SK-N-SH treated with all-trans-retinoic acid at 6 μM for 48 hours (cell line): Measurements from ENCODE around the gene EAF1.
"Not testable (repeated sequence)": the region's sequence is repeated elsewhere in the genome, so short reads cannot be mapped to it uniquely, and the experiment has no call there.

Experiments used
- ATAC-seq: fragments of 200-7000 bp; cut with Tn5 transposase; 3 replicates; pipeline ENCODE4 v1.9.1; 2020; ENCODE audit warnings: mild to moderate bottlenecking, moderate library complexity
- ARNTL ChIP-seq: fragments of 450-650 bp; formaldehyde crosslinking; IDR thresholded peaks from 2 replicates; pipeline ENCODE4 v1.5.0; 2020; ENCODE audit warnings: low read depth, mild to moderate bottlenecking, moderate library complexity, borderline replicate concordance
- BACH2 ChIP-seq: fragments of 250-450 bp; sonication (Bioruptor Pico); IDR thresholded peaks from 2 replicates; pipeline ENCODE4 v1.9.0; 2021; ENCODE audit warnings: mild to moderate bottlenecking, borderline replicate concordance
- CSDC2 ChIP-seq: fragments of 250-450 bp; sonication (Bioruptor Pico); IDR thresholded peaks from 2 replicates; pipeline ENCODE4 v1.5.0; 2020; ENCODE audit warnings: mild to moderate bottlenecking, moderate library complexity
- CSRNP3 ChIP-seq: fragments of 250-450 bp; sonication (Bioruptor Pico); IDR thresholded peaks from 2 replicates; pipeline ENCODE4 v1.5.1; 2021; ENCODE audit warnings: mild to moderate bottlenecking, moderate library complexity
- ISL1 ChIP-seq: fragments of 250-450 bp; sonication (Bioruptor Pico); IDR thresholded peaks from 2 replicates; pipeline ENCODE4 v2.1.2; 2022; ENCODE audit warnings: mild to moderate bottlenecking, moderate library complexity
- OSR1 ChIP-seq: fragments of 250-450 bp; sonication (Bioruptor Pico); IDR thresholded peaks from 2 replicates; pipeline ENCODE4 v1.8.0; 2022; ENCODE audit warnings: moderate library complexity, mild to moderate bottlenecking, inconsistent platforms
- PATZ1 ChIP-seq: fragments of 250-450 bp; sonication (Bioruptor Pico); IDR thresholded peaks from 2 replicates; pipeline ENCODE4 v1.8.0; 2020; ENCODE audit warnings: mild to moderate bottlenecking, moderate library complexity, borderline replicate concordance
- POU6F1 ChIP-seq: fragments of 250-450 bp; sonication (Bioruptor Pico); IDR thresholded peaks from 2 replicates; pipeline ENCODE4 v1.8.0; 2021; ENCODE audit warnings: low read depth, mild to moderate bottlenecking, moderate library complexity, borderline replicate concordance
- PPARA ChIP-seq: fragments of 250-450 bp; sonication (Bioruptor Pico); IDR thresholded peaks from 2 replicates; pipeline ENCODE4 v1.5.0; 2020; ENCODE audit warnings: mild to moderate bottlenecking, borderline replicate concordance
- RARB ChIP-seq: fragments of 250-450 bp; sonication (Bioruptor Pico); IDR thresholded peaks from 2 replicates; pipeline ENCODE4 v1.8.0; 2021; ENCODE audit warnings: mild to moderate bottlenecking, moderate library complexity
- SNAI2 ChIP-seq: fragments of 250-450 bp; sonication (Bioruptor Pico); IDR thresholded peaks from 2 replicates; pipeline ENCODE4 v1.5.0; 2020; ENCODE audit warnings: mild to moderate bottlenecking, moderate library complexity
- TCF4 ChIP-seq: fragments of 250-450 bp; sonication (Bioruptor Pico); IDR thresholded peaks from 2 replicates; pipeline ENCODE4 v1.8.0; 2021; ENCODE audit warnings: mild to moderate bottlenecking, moderate library complexity, borderline replicate concordance
- TOX ChIP-seq: fragments of 250-450 bp; sonication (Bioruptor Pico); IDR thresholded peaks from 2 replicates; pipeline ENCODE4 v1.8.0; 2021; ENCODE audit warnings: mild to moderate bottlenecking, moderate library complexity, borderline replicate concordance
- TSHZ2 ChIP-seq: fragments of 250-450 bp; sonication (Bioruptor Pico); IDR thresholded peaks from 2 replicates; pipeline ENCODE4 v1.5.0; 2020; ENCODE audit warnings: mild to moderate bottlenecking, moderate library complexity
- ZC3H10 ChIP-seq: fragments of 250-450 bp; sonication (Bioruptor Pico); IDR thresholded peaks from 2 replicates; pipeline ENCODE4 v1.5.1; 2021; ENCODE audit warnings: mild to moderate bottlenecking, moderate library complexity
- ZFP3 ChIP-seq: fragments of 250-450 bp; sonication (Bioruptor Pico); IDR thresholded peaks from 2 replicates; pipeline ENCODE4 v1.5.0; 2020; ENCODE audit warnings: mild to moderate bottlenecking, moderate library complexity
- ZFP30 ChIP-seq: fragments of 450-650 bp; formaldehyde crosslinking; IDR thresholded peaks from 2 replicates; pipeline ENCODE4 v1.5.0; 2022; ENCODE audit warnings: mild to moderate bottlenecking, moderate library complexity

Gene EAF1

GRCh38 chr3:15387735-15388134 is 39.7 kb upstream of the EAF1 start (continued):
- TF ChIP-seq BACH2 (CRISPR knock-in tag) (no peak), SNAI2 (no peak)

- ATAC-seq, result not testable (repeated sequence)
Observed at GRCh38 chr3:15388335-15388734, 39.1 kb upstream of the EAF1 start.

GRCh38 chr3:15390460-15390859 is 36.9 kb upstream of the EAF1 start:
- TF ChIP-seq SNAI2 (no peak), TOX (CRISPR knock-in tag) (no peak), POU6F1 (CRISPR knock-in tag) (no peak), CSRNP3 (CRISPR knock-in tag) (no peak), CSDC2 (CRISPR knock-in tag) (no peak), TSHZ2 (no peak), PPARA (CRISPR knock-in tag) (no peak), PATZ1 (no peak), ZC3H10 (CRISPR knock-in tag) (no peak), ZFP3 (CRISPR knock-in tag) (no peak), ISL1 (no peak), RARB (no peak), TCF4 (CRISPR knock-in tag) (no peak), ARNTL (CRISPR knock-in tag) (no peak), ZFP30 (CRISPR knock-in tag) (no peak), OSR1 (CRISPR knock-in tag) (no peak)
- ATAC-seq, result no peak

GRCh38 chr3:15391007-15391406 is 36.4 kb upstream of the EAF1 start:
- no peak for ATAC-seq
- TF ChIP-seq PPARA (CRISPR knock-in tag) (no peak), SNAI2 (no peak), ZFP3 (CRISPR knock-in tag) (no peak), CSDC2 (CRISPR knock-in tag) (no peak), BACH2 (CRISPR knock-in tag) (no peak), POU6F1 (CRISPR knock-in tag) (no peak)

- not testable (repeated sequence) for ATAC-seq
Observed at GRCh38 chr3:15393252-15393651, 34.1 kb upstream of the EAF1 start.
